SHP77 treated with DMSO at 0.1 percent for 48 hours (cell line): Measurements from ENCODE around the gene OCRL.

Source experiments
- DNase-seq: peaks from one replicate; lab custom pipeline; 2025; lab: John Stamatoyannopoulos, UW

The OCRL gene

DNA sequence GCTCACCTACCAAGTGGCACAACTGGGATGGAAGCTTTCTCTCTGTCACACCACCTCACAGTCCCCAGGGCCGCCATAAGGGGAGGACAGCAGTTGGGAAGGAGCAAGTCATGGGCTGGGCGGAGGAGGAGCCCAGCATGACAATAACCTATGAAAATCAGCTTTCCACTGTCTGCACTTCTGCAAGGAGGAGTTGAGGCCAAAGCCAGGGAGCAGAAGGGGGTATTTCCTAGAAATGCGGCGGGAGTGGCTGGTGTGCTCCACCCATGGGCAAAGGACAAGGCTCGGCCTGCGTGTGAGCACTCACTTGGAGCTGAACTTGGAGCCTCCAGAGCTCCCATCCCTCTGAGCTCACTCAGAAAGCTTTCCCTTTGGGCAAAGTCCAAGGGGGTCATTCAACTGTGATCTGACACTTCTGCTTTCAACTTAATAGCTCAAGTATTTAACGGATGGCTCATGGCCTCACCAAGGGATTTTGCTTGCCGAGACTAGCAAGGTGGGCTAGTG is 96.2 kb downstream of the OCRL start:
- DNase-seq: no peak

- DNase-seq: no peak
Observed at GRCh38 chrX:129637217-129638109, 97.4 kb downstream of the OCRL start.

GRCh38 chrX:129638917-129639316 is 98.9 kb downstream of the OCRL start:
- DNase-seq: no peak

GRCh38 chrX:129640737-129641136 is 100.7 kb downstream of the OCRL start:
- DNase-seq: no peak

DNA sequence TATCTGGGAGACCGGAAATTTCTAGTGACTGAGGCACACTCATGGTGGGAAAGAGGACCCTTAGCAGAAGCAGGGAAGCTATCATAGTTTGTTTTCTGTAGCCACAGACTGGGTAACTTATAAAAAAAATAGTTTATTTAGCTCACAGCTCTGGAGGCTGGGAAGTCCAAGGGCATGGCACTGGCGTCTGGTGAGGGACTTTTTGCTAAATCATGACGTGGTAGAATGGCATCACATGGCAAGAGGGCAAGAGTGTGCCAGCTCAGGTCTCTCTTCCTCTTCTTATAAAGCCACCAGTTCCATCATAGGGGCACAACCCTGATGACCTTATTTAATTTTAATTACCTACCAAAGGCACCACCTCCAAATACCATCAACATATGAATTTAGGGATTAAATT is 101.4 kb downstream of the OCRL start:
- DNase-seq: no peak

GRCh38 chrX:129641941-129642340 is 101.9 kb downstream of the OCRL start:
- DNase-seq: no peak
